ENCODE measurements around the gene USP7.

DNA sequence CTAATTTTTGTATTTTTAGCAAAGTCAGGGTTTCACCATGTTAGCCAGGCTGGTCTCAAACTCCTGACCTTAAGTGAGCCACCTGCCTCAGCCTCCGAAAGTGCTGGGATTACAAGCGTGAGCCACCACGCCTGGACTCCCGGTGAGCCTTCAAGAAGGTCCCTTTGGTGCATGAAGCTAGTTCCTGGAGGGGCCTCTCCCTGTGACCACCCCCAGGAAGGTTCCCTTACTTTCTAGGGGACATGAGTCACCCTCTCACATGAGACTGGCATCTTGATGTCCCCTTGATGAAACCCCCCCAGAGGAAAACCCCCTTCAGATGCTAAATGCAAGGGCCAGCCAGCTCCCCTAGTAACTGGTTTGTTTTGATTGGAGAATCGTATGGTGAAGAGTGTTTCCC lies 107.7 kb downstream of the USP7 start:
- TF ChIP-seq CTCF (IDR thresholded peaks at IDR 0.05): no peak
- TF ChIP-seq POLR2A (IDR thresholded peaks at IDR 0.05): no peak

All from esophagus squamous epithelium (tissue), 4 donors.